Activated T-helper 1 cell treated with anti-CD3 and anti-CD28 coated beads, Interleukin-12 subunit alpha, Interleukin-12 subunit beta, Interleukin-2, Interleukin-4 antibody, amounts not matched to agents 30 ng/mL and 10 ng/mL and 1 ng/mL, durations not matched to agents 14 hours and 24 hours and 36 hours (primary cell): Measurements from ENCODE around the gene MPP4. TPM values are rescaled to one million over a fixed set of nuclear protein-coding genes. Genes with fewer than 3 reads are reported as not detected.

ENCODE experiments used
- DNase-seq: peaks from one replicate; pipeline ENCODE4 v3.0.0; 2021; ENCODE audit warnings: low spot score
- H3K27ac Mint-ChIP-seq: one replicate; pipeline ENCODE4 v1.8.0; 2021; ENCODE audit warnings: mild to moderate bottlenecking, mixed read lengths
- H3K27me3 Mint-ChIP-seq: one replicate; pipeline ENCODE4 v1.8.0; 2022; ENCODE audit warnings: mild to moderate bottlenecking, moderate library complexity, mixed read lengths; ENCODE audit not compliant: insufficient read depth
- H3K36me3 Mint-ChIP-seq: one replicate; pipeline ENCODE4 v1.8.0; 2021; ENCODE audit warnings: low read depth, mixed read lengths
- H3K4me1 Mint-ChIP-seq: one replicate; pipeline ENCODE4 v1.8.0; 2021; ENCODE audit warnings: low read depth, mixed read lengths
- H3K4me3 Mint-ChIP-seq: one replicate; pipeline ENCODE4 v1.8.0; 2021; ENCODE audit warnings: mild to moderate bottlenecking, moderate library complexity, mixed read lengths
- H3K9me3 Mint-ChIP-seq: one replicate; pipeline ENCODE4 v1.8.0; 2021; ENCODE audit warnings: mixed read lengths
- intact Hi-C: fragments of 100-400 bp; cut with micrococcal nuclease; formaldehyde crosslinking; loops from one replicate; pipeline ENCODE4 v1.15.1; 2024
- total RNA-seq: library from RNA; stranded (reverse); gene quantifications from 2 replicates; pipeline ENCODE4 v1.2.3, GENCODE V29; 2022

MPP4 gene, protein sequence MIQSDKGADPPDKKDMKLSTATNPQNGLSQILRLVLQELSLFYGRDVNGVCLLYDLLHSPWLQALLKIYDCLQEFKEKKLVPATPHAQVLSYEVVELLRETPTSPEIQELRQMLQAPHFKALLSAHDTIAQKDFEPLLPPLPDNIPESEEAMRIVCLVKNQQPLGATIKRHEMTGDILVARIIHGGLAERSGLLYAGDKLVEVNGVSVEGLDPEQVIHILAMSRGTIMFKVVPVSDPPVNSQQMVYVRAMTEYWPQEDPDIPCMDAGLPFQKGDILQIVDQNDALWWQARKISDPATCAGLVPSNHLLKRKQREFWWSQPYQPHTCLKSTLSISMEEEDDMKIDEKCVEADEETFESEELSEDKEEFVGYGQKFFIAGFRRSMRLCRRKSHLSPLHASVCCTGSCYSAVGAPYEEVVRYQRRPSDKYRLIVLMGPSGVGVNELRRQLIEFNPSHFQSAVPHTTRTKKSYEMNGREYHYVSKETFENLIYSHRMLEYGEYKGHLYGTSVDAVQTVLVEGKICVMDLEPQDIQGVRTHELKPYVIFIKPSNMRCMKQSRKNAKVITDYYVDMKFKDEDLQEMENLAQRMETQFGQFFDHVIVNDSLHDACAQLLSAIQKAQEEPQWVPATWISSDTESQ
- not detected in 2 replicates for total RNA-seq

- H3K36me3 Mint-ChIP-seq: peaks cover 4% of the 10 kb centered on the region
- H3K27me3 Mint-ChIP-seq: no peaks in the 10 kb centered on the region
- H3K9me3 Mint-ChIP-seq: no peaks in the 10 kb centered on the region
- intact Hi-C loops: no loop called here
- H3K27ac Mint-ChIP-seq: no peak within 1 kb of the TSS
- no peak for DNase-seq
- no peaks in the 10 kb centered on the region for H3K4me1 Mint-ChIP-seq
- no peak within 1 kb of the TSS for H3K4me3 Mint-ChIP-seq
These were observed at the start of gene MPP4 for GRCh38 chr2:201698588-201699226. Gene MPP4, minus strand, starts transcription at chr2:201698644. Its CDS starts 4,690 bp downstream, at chr2:201693954.

DNA sequence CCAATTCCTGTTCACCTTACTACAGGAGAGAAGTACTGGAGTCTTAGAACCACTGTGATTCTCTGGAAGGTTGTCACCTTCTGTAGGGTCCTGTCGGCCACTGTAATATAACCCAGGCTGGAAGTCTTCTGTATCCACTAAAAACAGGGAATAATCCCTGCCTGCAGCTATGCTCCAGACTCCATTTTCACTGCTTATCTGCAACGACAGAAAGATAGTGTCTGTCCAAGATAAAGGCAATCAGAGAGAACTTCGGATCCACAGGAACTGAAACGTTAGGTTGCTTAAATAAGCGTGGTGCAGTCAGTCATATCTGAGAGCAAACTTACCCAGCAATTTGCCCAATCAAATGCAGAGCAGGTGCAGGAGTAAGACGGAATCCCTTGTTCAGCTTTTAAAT lies 48.1 kb upstream of the MPP4 start:
- Mint-ChIP-seq H3K4me3 (no peak overlapping the region), H3K4me1 (no peaks in the 10 kb centered on the region), H3K36me3 (peaks cover 7% of the 10 kb centered on the region), H3K27ac (no peak overlapping the region), H3K9me3 (no peaks in the 10 kb centered on the region), H3K27me3 (no peaks in the 10 kb centered on the region)
- DNase-seq: no peak
- intact Hi-C loops: no loop called here

GRCh38 chr2:201735486-201735885 lies 37.0 kb upstream of the MPP4 start:
- Mint-ChIP-seq H3K4me3 (no peak overlapping the region), H3K4me1 (peaks cover 6% of the 10 kb centered on the region), H3K27me3 (no peaks in the 10 kb centered on the region), H3K9me3 (peaks cover 8% of the 10 kb centered on the region), H3K36me3 (peaks cover 13% of the 10 kb centered on the region), H3K27ac (no peak overlapping the region)
- no peak for DNase-seq
- intact Hi-C loops: no loop called here

DNA sequence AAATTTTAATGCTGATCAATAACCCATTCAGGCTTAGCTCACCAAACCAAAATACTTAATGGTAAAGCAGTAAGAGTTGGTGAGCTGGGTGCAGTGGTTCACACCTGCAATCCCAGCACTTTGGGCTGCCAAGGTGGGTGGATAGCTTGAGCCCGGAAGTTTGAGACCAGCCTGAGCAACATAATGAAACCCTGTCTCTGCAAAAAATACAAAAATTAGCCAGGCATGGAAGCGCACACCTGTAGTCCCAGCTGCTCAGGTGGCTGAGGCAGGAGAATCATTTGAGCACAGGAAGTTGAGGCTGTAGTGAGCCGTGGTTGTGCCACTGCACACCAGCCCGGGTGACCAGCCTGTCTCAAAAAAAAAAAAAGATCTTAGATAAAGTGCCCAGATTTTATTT lies 35.7 kb upstream of the MPP4 start:
- peaks cover 8% of the 10 kb centered on the region for H3K9me3 Mint-ChIP-seq
- H3K4me1 Mint-ChIP-seq: peaks cover 6% of the 10 kb centered on the region
- no peaks in the 10 kb centered on the region for H3K27me3 Mint-ChIP-seq
- intact Hi-C loops: no loop called here
- H3K4me3 Mint-ChIP-seq: no peak overlapping the region
- H3K27ac Mint-ChIP-seq: no peak overlapping the region
- DNase-seq: no peak
- peaks cover 13% of the 10 kb centered on the region for H3K36me3 Mint-ChIP-seq

DNA sequence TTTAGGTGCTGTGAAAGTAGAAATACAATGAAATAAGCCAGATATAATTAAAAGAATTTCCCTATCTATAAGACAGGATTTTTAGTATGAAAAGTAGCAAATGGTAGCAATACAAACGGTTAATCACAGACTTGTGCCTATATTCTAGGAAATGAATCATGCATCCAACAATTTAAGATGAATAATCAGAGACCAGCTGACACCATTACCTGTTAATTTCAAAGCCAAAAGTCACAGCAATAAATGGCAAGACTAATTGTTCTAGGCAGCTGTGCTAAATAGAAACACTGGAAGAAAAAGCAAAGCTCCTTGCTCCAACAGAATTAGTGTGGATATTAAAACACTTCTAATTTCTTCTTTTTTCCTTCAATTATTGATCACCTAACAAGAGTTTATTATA lies 35.1 kb upstream of the MPP4 start:
- H3K4me3 Mint-ChIP-seq: no peak overlapping the region
- peaks cover 6% of the 10 kb centered on the region for H3K4me1 Mint-ChIP-seq
- no peak for DNase-seq
- intact Hi-C loops: no loop called here
- peaks cover 8% of the 10 kb centered on the region for H3K9me3 Mint-ChIP-seq
- no peaks in the 10 kb centered on the region for H3K27me3 Mint-ChIP-seq
- H3K27ac Mint-ChIP-seq: no peak overlapping the region
- H3K36me3 Mint-ChIP-seq: peaks cover 11% of the 10 kb centered on the region

DNA sequence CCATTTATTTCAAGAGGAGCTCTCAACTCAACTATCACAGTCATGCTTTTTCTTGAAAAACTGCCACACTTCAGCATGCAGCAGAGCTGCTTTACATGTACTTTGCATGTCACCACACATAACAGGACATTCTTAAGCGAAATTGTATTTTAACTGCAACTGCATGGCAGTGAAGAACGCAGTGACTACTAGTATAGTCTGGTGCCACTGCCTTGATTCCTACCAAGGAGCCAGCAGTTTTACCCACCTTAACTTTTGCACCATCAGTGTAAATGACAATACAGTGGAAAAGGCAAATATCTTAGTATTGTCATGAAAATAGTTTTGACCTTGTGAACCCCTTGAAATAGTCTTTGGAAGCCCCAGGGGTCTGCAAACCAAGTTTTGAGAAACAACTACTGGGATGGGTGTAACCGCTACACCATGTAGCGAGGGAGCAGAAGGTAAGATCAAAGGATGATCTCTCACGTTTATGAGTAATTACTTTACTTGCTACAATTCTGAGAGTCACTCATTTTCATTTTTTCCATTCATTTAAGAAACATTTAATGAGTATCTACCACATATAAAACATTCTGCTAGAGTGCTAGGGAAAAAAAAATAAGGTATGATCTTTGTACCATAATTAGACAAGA lies 32.3 kb upstream of the MPP4 start:
- H3K27me3 Mint-ChIP-seq: no peaks in the 10 kb centered on the region
- intact Hi-C loops: no loop called here
- H3K36me3 Mint-ChIP-seq: peaks cover 7% of the 10 kb centered on the region
- no peaks in the 10 kb centered on the region for H3K9me3 Mint-ChIP-seq
- H3K4me1 Mint-ChIP-seq: peaks cover 6% of the 10 kb centered on the region
- no peak for DNase-seq
- H3K4me3 Mint-ChIP-seq: no peak overlapping the region
- H3K27ac Mint-ChIP-seq: no peak overlapping the region

DNA sequence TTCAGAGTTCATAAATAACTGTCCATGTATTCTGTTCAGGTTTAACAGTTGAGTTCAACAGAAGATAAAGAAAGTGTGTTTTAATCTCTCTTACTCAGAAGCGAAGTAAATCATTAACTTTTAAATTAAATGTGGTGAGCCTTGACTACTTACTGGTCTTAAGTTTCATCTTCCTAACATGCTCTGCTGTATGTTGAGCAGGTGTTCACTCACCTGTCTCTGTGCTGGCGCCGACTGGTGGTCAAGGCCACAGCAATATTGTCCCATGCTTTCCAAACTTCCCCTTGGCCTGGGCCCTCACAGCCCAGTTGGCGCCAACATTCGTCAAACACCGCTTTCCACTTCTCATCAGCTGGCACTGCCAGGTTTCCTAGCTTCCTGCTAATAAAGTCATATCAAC lies 17.0 kb upstream of the MPP4 start:
- no peak overlapping the region for H3K4me3 Mint-ChIP-seq
- peaks cover 20% of the 10 kb centered on the region for H3K36me3 Mint-ChIP-seq
- no peak overlapping the region for H3K27ac Mint-ChIP-seq
- no peaks in the 10 kb centered on the region for H3K4me1 Mint-ChIP-seq
- DNase-seq: no peak
- intact Hi-C loops: no loop called here
- H3K27me3 Mint-ChIP-seq: no peaks in the 10 kb centered on the region
- H3K9me3 Mint-ChIP-seq: peaks cover 7% of the 10 kb centered on the region

- Mint-ChIP-seq H3K4me3 (no peak overlapping the region), H3K27me3 (no peaks in the 10 kb centered on the region), H3K27ac (no peak overlapping the region), H3K4me1 (no peaks in the 10 kb centered on the region), H3K9me3 (no peaks in the 10 kb centered on the region), H3K36me3 (peaks cover 10% of the 10 kb centered on the region)
- DNase-seq: no peak
- intact Hi-C loops: no loop called here
These were observed 14.3 kb upstream of the MPP4 start for GRCh38 chr2:201712726-201713125.

- Mint-ChIP-seq H3K27me3 (no peaks in the 10 kb centered on the region), H3K27ac (no peak overlapping the region), H3K9me3 (no peaks in the 10 kb centered on the region), H3K4me1 (no peaks in the 10 kb centered on the region), H3K36me3 (peaks cover 9% of the 10 kb centered on the region), H3K4me3 (no peak overlapping the region)
- DNase-seq: no peak
- intact Hi-C loops: no loop called here
These were observed 11.3 kb upstream of the MPP4 start for GRCh38 chr2:201709747-201710146.

- Mint-ChIP-seq H3K27me3 (no peaks in the 10 kb centered on the region), H3K4me3 (no peak overlapping the region), H3K9me3 (no peaks in the 10 kb centered on the region), H3K36me3 (peaks cover 11% of the 10 kb centered on the region), H3K27ac (no peak overlapping the region), H3K4me1 (no peaks in the 10 kb centered on the region)
- intact Hi-C loops: no loop called here
- no peak for DNase-seq
These were observed 10.6 kb upstream of the MPP4 start for GRCh38 chr2:201709049-201709448.

DNA sequence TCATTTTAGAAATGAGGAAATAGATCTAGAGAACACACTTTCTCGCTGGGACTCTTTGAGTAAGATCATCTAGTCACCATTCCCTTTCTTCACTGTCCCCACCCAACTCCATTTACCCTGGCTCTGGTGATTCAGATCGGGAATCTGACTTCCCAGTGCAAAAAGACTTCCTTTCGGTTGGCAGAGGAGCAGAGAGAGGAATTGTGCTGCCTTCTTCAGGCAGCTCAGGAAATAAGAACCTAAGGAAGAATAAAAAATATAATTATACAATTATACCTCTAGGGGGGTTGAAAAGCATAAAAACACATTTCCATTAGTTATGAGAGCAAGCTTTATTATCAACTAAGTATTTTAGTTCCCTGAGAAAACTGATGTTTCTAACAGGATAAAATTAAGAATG lies 9.3 kb upstream of the MPP4 start:
- no peak for DNase-seq
- Mint-ChIP-seq H3K27me3 (no peaks in the 10 kb centered on the region), H3K4me1 (no peaks in the 10 kb centered on the region), H3K9me3 (no peaks in the 10 kb centered on the region), H3K27ac (no peak overlapping the region), H3K36me3 (peaks cover 11% of the 10 kb centered on the region), H3K4me3 (no peak overlapping the region)
- intact Hi-C loops: no loop called here

DNA sequence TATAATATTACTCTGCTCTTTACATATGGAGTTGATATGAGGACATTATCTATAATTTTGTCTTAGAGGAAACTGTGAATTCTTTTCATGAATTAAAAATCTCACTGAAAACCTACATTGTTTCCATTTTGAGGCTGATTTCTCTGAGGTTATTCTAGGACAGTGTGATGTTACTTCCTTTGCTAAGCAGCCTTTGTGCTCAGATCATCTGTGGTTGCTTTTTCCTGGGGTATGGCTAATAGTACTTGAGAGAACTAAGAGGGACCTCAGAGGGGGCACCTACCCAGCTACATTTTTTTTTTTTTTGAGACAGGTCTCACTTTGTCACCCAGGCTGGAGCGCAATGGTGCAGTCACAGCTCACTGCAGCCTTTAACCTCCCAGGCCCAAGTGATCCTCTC lies 8.7 kb upstream of the MPP4 start:
- intact Hi-C loops: no loop called here
- Mint-ChIP-seq H3K27ac (no peak overlapping the region), H3K9me3 (no peaks in the 10 kb centered on the region), H3K4me3 (no peak overlapping the region), H3K36me3 (peaks cover 10% of the 10 kb centered on the region), H3K27me3 (no peaks in the 10 kb centered on the region), H3K4me1 (no peaks in the 10 kb centered on the region)
- DNase-seq: no peak

- H3K9me3 Mint-ChIP-seq: no peaks in the 10 kb centered on the region
- H3K4me3 Mint-ChIP-seq: no peak overlapping the region
- no peak for DNase-seq
- H3K27ac Mint-ChIP-seq: no peak overlapping the region
- intact Hi-C loops: no loop called here
- H3K36me3 Mint-ChIP-seq: peaks cover 12% of the 10 kb centered on the region
- H3K27me3 Mint-ChIP-seq: no peaks in the 10 kb centered on the region
- H3K4me1 Mint-ChIP-seq: no peaks in the 10 kb centered on the region
These were observed 6.1 kb upstream of the MPP4 start for GRCh38 chr2:201704536-201704935.
